ENCODE measurements around the gene KCTD20. TPM values are rescaled to one million over a fixed set of nuclear protein-coding genes. Genes with fewer than 3 reads are reported as not detected.
A peak's percentile ranks its signal among the peaks of the same experiment; 100 is the strongest.

KCTD20 gene
- total and polyA plus RNA-seq, 4 experiments from 2014 or later = 35.2 to 38.9 (median 37.0) TPM

GRCh38 chr6:36517408-36517807 lies 74.6 kb downstream of the KCTD20 start:
- H3K27ac ChIP-seq (ENCODE audit: low read depth, low read length) = peak overlapping the region; percentile 6
- no peaks in the 10 kb centered on the region for H3K27me3 ChIP-seq (ENCODE audit: insufficient read depth, low read length)
- H3K4me3 Mint-ChIP-seq = no peak overlapping the region
- H3K4me1 Mint-ChIP-seq = peaks cover 19 to 46% (median 37%) of the 10 kb centered on the region in 4 donors
- H3K9me3 ChIP-seq (ENCODE audit: control insufficient read depth in 1 of 2, low read length in 2 of 2) = no peaks in the 10 kb centered on the region
- peaks cover 75% of the 10 kb centered on the region for H3K36me3 ChIP-seq (ENCODE audit: insufficient read depth, low read length)
- peaks cover 26% of the 10 kb centered on the region for H3K4me1 ChIP-seq (ENCODE audit: insufficient read depth, low read length)
- no peak overlapping the region for H3K4me3 ChIP-seq (ENCODE audit: low read length in 2 of 2)
- H3K36me3 Mint-ChIP-seq = peaks cover 58 to 76% of the 10 kb centered on the region in 2 donors
- POLR2A ChIA-PET (ENCODE audit: partially characterized antibody) = interaction anchor here (1.0 kb wide), 1 partner anchor 78 kb away, joined by 3 read pairs; no protein-coding TSS in a partner anchor
- H3K9me3 Mint-ChIP-seq = no peaks in the 10 kb centered on the region
- no peak for DNase-seq
- CTCF ChIA-PET (ENCODE audit: partially characterized antibody) = interaction anchor here (0.9 to 2.8 kb wide), 5 partner anchors 10 to 241 kb away, joined by 3 to 8 read pairs (median 3); no protein-coding TSS in a partner anchor
- no peaks in the 10 kb centered on the region for H3K27me3 Mint-ChIP-seq
- H3K27ac Mint-ChIP-seq = peak overlapping the region; percentile 18 to 65 (median 59)
- intact Hi-C loops (cut with micrococcal nuclease) = no loop called here

- no peaks in the 10 kb centered on the region for H3K9me3 Mint-ChIP-seq
- peaks cover 69 to 84% of the 10 kb centered on the region in 2 donors for H3K36me3 Mint-ChIP-seq
- POLR2A ChIA-PET (ENCODE audit: partially characterized antibody) = interaction anchor here (0.7 to 1.4 kb wide), 2 partner anchors 11 to 79 kb away, joined by 3 to 5 read pairs; no protein-coding TSS in a partner anchor
- Histone ChIP-seq H3K27ac (ENCODE audit: low read depth, low read length) (no peak overlapping the region), H3K4me3 (ENCODE audit: low read length in 2 of 2) (no peak overlapping the region), H3K27me3 (ENCODE audit: insufficient read depth, low read length) (no peaks in the 10 kb centered on the region), H3K4me1 (ENCODE audit: insufficient read depth, low read length) (peaks cover 26% of the 10 kb centered on the region), H3K9me3 (ENCODE audit: control insufficient read depth in 1 of 2, low read length in 2 of 2) (no peaks in the 10 kb centered on the region), H3K36me3 (ENCODE audit: insufficient read depth, low read length) (peaks cover 83% of the 10 kb centered on the region)
- no peak for DNase-seq
- peaks cover 21 to 50% (median 41%) of the 10 kb centered on the region in 4 donors for H3K4me1 Mint-ChIP-seq
- CTCF ChIA-PET (ENCODE audit: partially characterized antibody) = interaction anchor here (1.2 kb wide), 1 partner anchor 11 kb away, joined by 5 read pairs; no protein-coding TSS in a partner anchor
- H3K27me3 Mint-ChIP-seq = no peaks in the 10 kb centered on the region
- peak overlapping the region in 6 of 7 donors; percentile 4 to 78 (median 56) for H3K27ac Mint-ChIP-seq
- intact Hi-C loops (cut with micrococcal nuclease) = no loop called here
- no peak overlapping the region for H3K4me3 Mint-ChIP-seq
Measured at GRCh38 chr6:36519352-36519751, 76.6 kb downstream of the KCTD20 start.

- no peak for DNase-seq
- Histone ChIP-seq H3K4me3 (ENCODE audit: low read length in 2 of 2) (no peak overlapping the region), H3K4me1 (ENCODE audit: insufficient read depth, low read length) (peaks cover 47% of the 10 kb centered on the region), H3K9me3 (ENCODE audit: control insufficient read depth in 1 of 2, low read length in 2 of 2) (no peaks in the 10 kb centered on the region), H3K36me3 (ENCODE audit: insufficient read depth, low read length) (peaks cover 68% of the 10 kb centered on the region), H3K27ac (ENCODE audit: low read depth, low read length) (no peak overlapping the region), H3K27me3 (ENCODE audit: insufficient read depth, low read length) (no peaks in the 10 kb centered on the region)
- POLR2A ChIA-PET (ENCODE audit: partially characterized antibody) = interaction anchor here (0.9 to 2.4 kb wide), 3 partner anchors 10 to 27 kb away, joined by 3 to 11 read pairs (median 3); no protein-coding TSS in a partner anchor
- Mint-ChIP-seq H3K9me3 (no peaks in the 10 kb centered on the region), H3K27ac (peak overlapping the region in 1 of 7 donors; percentile 30), H3K27me3 (no peaks in the 10 kb centered on the region), H3K36me3 (peaks cover 68 to 74% of the 10 kb centered on the region in 2 donors), H3K4me3 (no peak overlapping the region), H3K4me1 (peaks cover 29 to 65% (median 43%) of the 10 kb centered on the region in 4 donors)
- intact Hi-C loops (cut with micrococcal nuclease) = no loop called here
- CTCF ChIA-PET (ENCODE audit: partially characterized antibody) = no interaction called here
Measured at GRCh38 chr6:36523451-36523850, 80.7 kb downstream of the KCTD20 start.

- ChIA-PET CTCF (ENCODE audit: partially characterized antibody) (no interaction called here), POLR2A (ENCODE audit: partially characterized antibody) (interaction anchor here (0.9 to 2.4 kb wide), 3 partner anchors 9 to 26 kb away, joined by 3 to 11 read pairs (median 3); no protein-coding TSS in a partner anchor)
- Histone ChIP-seq H3K36me3 (ENCODE audit: insufficient read depth, low read length) (peaks cover 68% of the 10 kb centered on the region), H3K27me3 (ENCODE audit: insufficient read depth, low read length) (no peaks in the 10 kb centered on the region), H3K4me3 (ENCODE audit: low read length in 2 of 2) (no peak overlapping the region), H3K9me3 (ENCODE audit: control insufficient read depth in 1 of 2, low read length in 2 of 2) (no peaks in the 10 kb centered on the region), H3K4me1 (ENCODE audit: insufficient read depth, low read length) (peaks cover 47% of the 10 kb centered on the region), H3K27ac (ENCODE audit: low read depth, low read length) (no peak overlapping the region)
- H3K27me3 Mint-ChIP-seq = no peaks in the 10 kb centered on the region
- no peak for DNase-seq
- H3K4me3 Mint-ChIP-seq = no peak overlapping the region
- H3K36me3 Mint-ChIP-seq = peaks cover 65 to 74% of the 10 kb centered on the region in 2 donors
- peak overlapping the region in 1 of 7 donors; percentile 60 for H3K27ac Mint-ChIP-seq
- no peaks in the 10 kb centered on the region for H3K9me3 Mint-ChIP-seq
- intact Hi-C loops (cut with micrococcal nuclease) = no loop called here
- H3K4me1 Mint-ChIP-seq = peaks cover 31 to 65% (median 42%) of the 10 kb centered on the region in 4 donors
Measured at GRCh38 chr6:36523936-36524499, 81.2 kb downstream of the KCTD20 start.

GRCh38 chr6:36524871-36525270 lies 82.1 kb downstream of the KCTD20 start:
- Histone ChIP-seq H3K27ac (ENCODE audit: low read depth, low read length) (no peak overlapping the region), H3K9me3 (ENCODE audit: control insufficient read depth in 1 of 2, low read length in 2 of 2) (no peaks in the 10 kb centered on the region), H3K4me1 (ENCODE audit: insufficient read depth, low read length) (peaks cover 47% of the 10 kb centered on the region), H3K4me3 (ENCODE audit: low read length in 2 of 2) (no peak overlapping the region), H3K36me3 (ENCODE audit: insufficient read depth, low read length) (peaks cover 67% of the 10 kb centered on the region), H3K27me3 (ENCODE audit: insufficient read depth, low read length) (no peaks in the 10 kb centered on the region)
- ChIA-PET POLR2A (ENCODE audit: partially characterized antibody) (interaction anchor here (1.8 kb wide), 1 partner anchor 70 kb away, joined by 3 read pairs; no protein-coding TSS in a partner anchor), CTCF (ENCODE audit: partially characterized antibody) (no interaction called here)
- peak overlapping the region in 3 of 7 donors; percentile 55 to 83 (median 60) for H3K27ac Mint-ChIP-seq
- no peak for DNase-seq
- peaks cover 34 to 65% (median 42%) of the 10 kb centered on the region in 4 donors for H3K4me1 Mint-ChIP-seq
- intact Hi-C loops (cut with micrococcal nuclease) = no loop called here
- no peak overlapping the region for H3K4me3 Mint-ChIP-seq
- no peaks in the 10 kb centered on the region for H3K9me3 Mint-ChIP-seq
- no peaks in the 10 kb centered on the region for H3K27me3 Mint-ChIP-seq
- H3K36me3 Mint-ChIP-seq = peaks cover 63 to 74% of the 10 kb centered on the region in 2 donors

GRCh38 chr6:36525346-36525745 lies 82.5 kb downstream of the KCTD20 start:
- H3K4me3 Mint-ChIP-seq = peak overlapping the region in 1 of 8 donors; percentile 5
- peak overlapping the region in 4 of 7 donors; percentile 30 to 78 (median 58) for H3K27ac Mint-ChIP-seq
- Histone ChIP-seq H3K27me3 (ENCODE audit: insufficient read depth, low read length) (no peaks in the 10 kb centered on the region), H3K4me1 (ENCODE audit: insufficient read depth, low read length) (peaks cover 42% of the 10 kb centered on the region), H3K9me3 (ENCODE audit: control insufficient read depth in 1 of 2, low read length in 2 of 2) (no peaks in the 10 kb centered on the region), H3K27ac (ENCODE audit: low read depth, low read length) (no peak overlapping the region), H3K36me3 (ENCODE audit: insufficient read depth, low read length) (peaks cover 64% of the 10 kb centered on the region), H3K4me3 (ENCODE audit: low read length in 2 of 2) (no peak overlapping the region)
- H3K27me3 Mint-ChIP-seq = no peaks in the 10 kb centered on the region
- H3K4me1 Mint-ChIP-seq = peaks cover 31 to 62% (median 39%) of the 10 kb centered on the region in 4 donors
- peaks cover 59 to 70% of the 10 kb centered on the region in 2 donors for H3K36me3 Mint-ChIP-seq
- no peaks in the 10 kb centered on the region for H3K9me3 Mint-ChIP-seq
- intact Hi-C loops (cut with micrococcal nuclease) = no loop called here
- ChIA-PET CTCF (ENCODE audit: partially characterized antibody) (no interaction called here), POLR2A (ENCODE audit: partially characterized antibody) (interaction anchor here (1.8 kb wide), 1 partner anchor 70 kb away, joined by 3 read pairs; no protein-coding TSS in a partner anchor)
- no peak for DNase-seq

GRCh38 chr6:36526066-36526465 lies 83.3 kb downstream of the KCTD20 start:
- peak overlapping the region in 1 of 8 donors; percentile 43 for H3K4me3 Mint-ChIP-seq
- CTCF ChIA-PET (ENCODE audit: partially characterized antibody) = interaction anchor here (0.7 kb wide), 2 partner anchors 54 to 89 kb away, joined by 3 to 4 read pairs; no protein-coding TSS in a partner anchor

More at GRCh38 chr6:36526066-36526465, 83.3 kb downstream of the KCTD20 start:
- peaks cover 62% of the 10 kb centered on the region for H3K36me3 ChIP-seq (ENCODE audit: insufficient read depth, low read length)
- peaks cover 32 to 63% (median 39%) of the 10 kb centered on the region in 4 donors for H3K4me1 Mint-ChIP-seq
- H3K27ac ChIP-seq (ENCODE audit: low read depth, low read length) = no peak overlapping the region
- POLR2A ChIA-PET (ENCODE audit: partially characterized antibody) = interaction anchor here (1.8 to 2.1 kb wide), 2 partner anchors 17 to 69 kb away, joined by 3 to 4 read pairs; no protein-coding TSS in a partner anchor
- no peaks in the 10 kb centered on the region for H3K9me3 ChIP-seq (ENCODE audit: control insufficient read depth in 1 of 2, low read length in 2 of 2)
- H3K4me3 ChIP-seq (ENCODE audit: low read length in 2 of 2) = no peak overlapping the region
- no peaks in the 10 kb centered on the region for H3K27me3 ChIP-seq (ENCODE audit: insufficient read depth, low read length)
- peaks cover 42% of the 10 kb centered on the region for H3K4me1 ChIP-seq (ENCODE audit: insufficient read depth, low read length)
- peaks cover 58 to 69% of the 10 kb centered on the region in 2 donors for H3K36me3 Mint-ChIP-seq
- H3K27me3 Mint-ChIP-seq = no peaks in the 10 kb centered on the region
- intact Hi-C loops (cut with micrococcal nuclease) = no loop called here
- no peaks in the 10 kb centered on the region for H3K9me3 Mint-ChIP-seq
- no peak for DNase-seq
- H3K27ac Mint-ChIP-seq = peak overlapping the region in 3 of 7 donors; percentile 19 to 71 (median 61)

Data from CD4-positive, alpha-beta memory T cell (primary cell).